H1 (cell line): ENCODE results near the gene MBOAT1. TPM values are rescaled to one million over a fixed set of nuclear protein-coding genes. Genes with fewer than 3 reads are reported as not detected.

ENCODE experiments used
- CTCF ChIA-PET: fragments of 300-600 bp; sonication (Branson Sonifier 250); formaldehyde crosslinking; loops from one replicate; lab custom pipeline; 2021; ENCODE audit not compliant: partially characterized antibody; lab: Charles Lee
- POLR2A ChIA-PET: fragments of 300-600 bp; sonication (Branson Sonifier 250); formaldehyde crosslinking; loops from one replicate; lab custom pipeline; 2021; ENCODE audit warnings: inconsistent platforms; ENCODE audit not compliant: partially characterized antibody; lab: Charles Lee
- DNase-seq, 2 experiments: peaks; one replicate each; pipeline versions ENCODE4 v3.0.0 to v3.0.0-alpha.2; 2010 to 2022; ENCODE audit warnings: low spot score in 2 of 2, low read depth in 1 of 2, mixed read lengths in 1 of 2
- FAIRE-seq: peaks from 2 replicates; lab custom pipeline; 2011; peaks lifted over from hg19 to GRCh38; lab: Jason Lieb, UNC
- H2AFZ ChIP-seq: 2 replicates; pipeline ENCODE4 v1.8.1; 2012; ENCODE audit warnings: low read length, inconsistent platforms
- H2AK5ac ChIP-seq: 2 replicates; pipeline ENCODE4 v1.6.1; 2013; ENCODE audit warnings: low read depth, low read length
- H2BK120ac ChIP-seq: replicated peaks from 2 replicates; pipeline ENCODE3; 2013; ENCODE audit warnings: low read depth, low read length, inconsistent platforms
- H2BK12ac ChIP-seq: 2 replicates; pipeline ENCODE4 v1.6.1; 2013; ENCODE audit warnings: low read depth, low read length
- H2BK15ac ChIP-seq: 2 replicates; pipeline ENCODE4 v1.6.1; 2013; ENCODE audit warnings: low read length
- H2BK20ac ChIP-seq: 2 replicates; pipeline ENCODE4 v1.6.1; 2013; ENCODE audit warnings: low read length
- H2BK5ac ChIP-seq: 2 replicates; pipeline ENCODE4 v1.6.1; 2013; ENCODE audit warnings: low read depth, low read length
- H3K14ac ChIP-seq: 2 replicates; pipeline ENCODE4 v1.6.1; 2013; ENCODE audit warnings: inconsistent platforms; ENCODE audit not compliant: insufficient read length
- H3K18ac ChIP-seq: 2 replicates; pipeline ENCODE4 v1.6.1; 2013; ENCODE audit warnings: low read length; ENCODE audit errors: extremely low read depth
- H3K23ac ChIP-seq: 2 replicates; pipeline ENCODE4 v1.6.1; 2013; ENCODE audit warnings: inconsistent platforms; ENCODE audit not compliant: insufficient read length
- H3K23me2 ChIP-seq: 2 replicates; pipeline ENCODE4 v1.6.1; 2013; ENCODE audit warnings: low read depth, low read length
- H3K27ac ChIP-seq: 2 replicates; pipeline ENCODE4 v1.6.1; 2011; ENCODE audit warnings: low read depth, low read length, inconsistent platforms
- H3K27me3 ChIP-seq, 4 experiments: replicated peaks in 1 of 4; 1 replicate in 1 of 4; 2 replicates in 3 of 4; pipeline versions ENCODE4 v1.6.1 to v1.8.1; 2011 to 2013; ENCODE audit warnings: low read length in 3 of 4, mild to moderate bottlenecking in 3 of 4, inconsistent platforms in 2 of 4, mixed read lengths in 2 of 4, moderate library complexity in 1 of 4; ENCODE audit not compliant: control insufficient read depth in 3 of 4, insufficient read depth in 3 of 4; ENCODE audit errors: extremely low read depth in 1 of 4
- H3K36me3 ChIP-seq, 4 experiments: 2 replicates each; pipeline versions ENCODE4 v1.6.1 to v1.8.1; 2011 to 2013; ENCODE audit warnings: mild to moderate bottlenecking in 4 of 4, low read length in 3 of 4, moderate library complexity in 2 of 4, control low read depth in 1 of 4, inconsistent platforms in 1 of 4; ENCODE audit not compliant: insufficient read depth in 4 of 4, control insufficient read depth in 2 of 4
- H3K4ac ChIP-seq: replicated peaks from 2 replicates; pipeline ENCODE3; 2013; ENCODE audit warnings: low read length, low read depth, mixed read lengths, inconsistent platforms; ENCODE audit not compliant: insufficient read length
- H3K4me1 ChIP-seq, 4 experiments: replicated peaks in 1 of 4; 1 replicate in 1 of 4; 2 replicates in 3 of 4; pipeline versions ENCODE4 v1.6.1 to v1.8.1; 2011 to 2013; ENCODE audit warnings: low read length in 3 of 4, inconsistent platforms in 2 of 4, mixed read lengths in 1 of 4; ENCODE audit not compliant: insufficient read depth in 4 of 4, control insufficient read depth in 3 of 4
- H3K4me2 ChIP-seq, 2 experiments: 2 replicates each; pipeline versions ENCODE4 v1.6.1 to v1.8.1; 2011 to 2013; ENCODE audit warnings: low read depth in 2 of 2, low read length in 2 of 2, control low read depth in 1 of 2, inconsistent platforms in 1 of 2, mild to moderate bottlenecking in 1 of 2; ENCODE audit not compliant: insufficient read depth in 1 of 2
- H3K4me3 ChIP-seq, 4 experiments: fragments of 200-600, 300-600 bp in 1 of 4; sonication (generic), shearing (Covaris generic), sonication (Bioruptor Twin) in 1 of 4; 2 replicates each; pipeline versions ENCODE4 v1.5.1 to v1.8.1; 2011 to 2016; ENCODE audit warnings: low read length in 4 of 4, low read depth in 3 of 4, control low read depth in 2 of 4, inconsistent platforms in 2 of 4, mild to moderate bottlenecking in 2 of 4, mixed read lengths in 1 of 4, moderate library complexity in 1 of 4; ENCODE audit not compliant: insufficient read depth in 2 of 4; ENCODE audit errors: extremely low read depth in 1 of 4
- H3K56ac ChIP-seq: replicated peaks from 2 replicates; pipeline ENCODE3; 2013; ENCODE audit warnings: low read depth, mild to moderate bottlenecking, mixed read lengths, low read length, inconsistent platforms; ENCODE audit not compliant: insufficient read length
- H3K79me1 ChIP-seq: 2 replicates; pipeline ENCODE4 v1.6.1; 2013; ENCODE audit warnings: low read depth, low read length, control low read depth
- H3K79me2 ChIP-seq, 2 experiments: 2 replicates each; pipeline versions ENCODE4 v1.6.1 to v1.8.1; 2012 to 2013; ENCODE audit warnings: low read length in 2 of 2, mild to moderate bottlenecking in 2 of 2, inconsistent platforms in 1 of 2; ENCODE audit not compliant: insufficient read depth in 2 of 2, control insufficient read depth in 1 of 2
- H3K9ac ChIP-seq, 4 experiments: replicated peaks in 1 of 4; 1 replicate in 1 of 4; 2 replicates in 3 of 4; pipeline versions ENCODE4 v1.6.1 to v1.8.1; 2011 to 2013; ENCODE audit warnings: low read depth in 3 of 4, low read length in 3 of 4, control low read depth in 2 of 4, mild to moderate bottlenecking in 2 of 4, moderate library complexity in 2 of 4, inconsistent platforms in 1 of 4; ENCODE audit errors: extremely low read depth in 1 of 4
- H3K9me3 ChIP-seq, 2 experiments: 2 replicates each; pipeline versions ENCODE4 v1.6.1 to v1.8.1; 2012 to 2013; ENCODE audit warnings: mild to moderate bottlenecking in 2 of 2, moderate library complexity in 2 of 2, control low read depth in 1 of 2, inconsistent platforms in 1 of 2, low read depth in 1 of 2, low read length in 1 of 2, mixed read lengths in 1 of 2; ENCODE audit not compliant: insufficient read depth in 2 of 2
- H4K20me1 ChIP-seq, 2 experiments: replicated peaks in 1 of 2; 2 replicates each; pipeline versions ENCODE3 to v1.8.1; 2011 to 2013; ENCODE audit warnings: inconsistent platforms in 2 of 2, low read length in 2 of 2, mild to moderate bottlenecking in 1 of 2; ENCODE audit not compliant: insufficient read depth in 2 of 2, control insufficient read depth in 1 of 2
- H4K5ac ChIP-seq: 2 replicates; pipeline ENCODE4 v1.6.1; 2013; ENCODE audit warnings: low read length, low read depth, mixed read lengths, inconsistent platforms; ENCODE audit not compliant: insufficient read length
- H4K8ac ChIP-seq: 2 replicates; pipeline ENCODE4 v1.8.0; 2013; ENCODE audit warnings: mild to moderate bottlenecking, moderate library complexity, low read length, inconsistent platforms; ENCODE audit not compliant: insufficient read depth; ENCODE audit errors: extremely low read depth
- H4K91ac ChIP-seq: replicated peaks from 2 replicates; pipeline ENCODE3; 2013; ENCODE audit warnings: low read length, mixed read lengths, inconsistent platforms; ENCODE audit not compliant: insufficient read length
- BRCA1 ChIP-seq: IDR thresholded peaks from 2 replicates; pipeline ENCODE4 v1.6.1; 2012; ENCODE audit warnings: low read depth, low read length, improper control_type of control experiment
- CBX8 ChIP-seq: fragments of 300-800, 300-1000 bp; sonication (generic); IDR thresholded peaks from 2 replicates; pipeline ENCODE4 v1.7.1; 2016; ENCODE audit warnings: low read depth, low read length, borderline replicate concordance
- CTBP2 ChIP-seq: IDR thresholded peaks from 2 replicates; pipeline ENCODE4 v1.7.0; 2011; ENCODE audit warnings: borderline replicate concordance, mild to moderate bottlenecking, moderate library complexity, mixed read lengths, low read length; ENCODE audit not compliant: insufficient read depth, insufficient read length
- EZH2 ChIP-seq: fragments of 200-600 bp; sonication (generic); IDR thresholded peaks from 2 replicates; pipeline ENCODE4 v1.7.1; 2012; ENCODE audit warnings: low read depth, mild to moderate bottlenecking, moderate library complexity, low read length, inconsistent platforms; ENCODE audit not compliant: severe bottlenecking
- GTF2F1 ChIP-seq: IDR thresholded peaks from 2 replicates; pipeline ENCODE4 v1.6.1; 2012; ENCODE audit warnings: low read depth, low read length, improper control_type of control experiment, borderline replicate concordance
- JUN ChIP-seq: IDR thresholded peaks from 2 replicates; pipeline ENCODE4 v1.6.1; 2011; ENCODE audit warnings: low read depth, mild to moderate bottlenecking, improper control_type of control experiment, low read length
- NANOG ChIP-seq: IDR thresholded peaks from 2 replicates; pipeline ENCODE4 v1.6.1; 2011; ENCODE audit warnings: low read length, low read depth, mild to moderate bottlenecking, inconsistent platforms; ENCODE audit not compliant: insufficient read depth, poor library complexity, severe bottlenecking
- NRF1 ChIP-seq: IDR thresholded peaks from 2 replicates; pipeline ENCODE4 v1.6.1; 2011; ENCODE audit warnings: mild to moderate bottlenecking, low read depth, low read length, improper control_type of control experiment
- RXRA ChIP-seq: IDR thresholded peaks from 2 replicates; pipeline ENCODE4 v1.6.1; 2011; ENCODE audit warnings: low read depth, mild to moderate bottlenecking, low read length, moderate library complexity; ENCODE audit not compliant: insufficient read depth
- SP1 ChIP-seq: IDR thresholded peaks from 2 replicates; pipeline ENCODE4 v1.6.1; 2011; ENCODE audit warnings: low read depth, low read length
- TAF1 ChIP-seq: IDR thresholded peaks from 2 replicates; pipeline ENCODE4 v1.6.1; 2011; ENCODE audit warnings: mild to moderate bottlenecking, low read depth, low read length
- YY1 ChIP-seq: IDR thresholded peaks from 2 replicates; pipeline ENCODE4 v1.6.1; 2011; ENCODE audit warnings: low read depth, mild to moderate bottlenecking, low read length
- WGBS, 2 experiments: shearing (Covaris generic) in 1 of 2; methylation state at CpG; one replicate each; pipeline versions ENCODE4 v1.1.6 to v1.1.7; 2013 to 2015; ENCODE audit warnings: low lambda C conversion rate in 2 of 2, mixed read lengths in 2 of 2, inconsistent platforms in 1 of 2, low coverage in 1 of 2, missing lambda C conversion rate in 1 of 2; ENCODE audit not compliant: insufficient replicate concordance in 2 of 2, insufficient coverage in 1 of 2, insufficient read length in 1 of 2; ENCODE audit errors: extremely low coverage in 1 of 2, missing lambda C conversion rate in 1 of 2; 5-methylcytosine and 5-hydroxymethylcytosine counted together
- polyA plus RNA-seq, 7 experiments: library from polyadenylated mRNA; depleted of rRNA in 3 of 7; stranded (reverse) in 5 of 7; unstranded in 2 of 7; fragments of >200 nt in 5 of 7; fragments of 200-250 nt in 2 of 7; gene quantifications; 1 replicate in 5 of 7; 2 replicates in 1 of 7; 4 replicates in 1 of 7; pipeline versions ENCODE4 v1.2.1 to v1.2.3, GENCODE V29; 2011 to 2013; ENCODE audit warnings: missing spikeins in 2 of 7, mixed read lengths in 2 of 7
- total RNA-seq: library from RNA; stranded (reverse); fragmentation: NEBNext Ultra II Directional; extraction: Animal tissue kit (Norgen Biotek cat#: 25700); gene quantifications from 2 replicates; pipeline ENCODE4 v1.2.1, GENCODE V29; 2021

MBOAT1 gene
- total and polyA plus RNA-seq, 2 of the 8 experiments (the other 6 are each of a cell fraction or from before 2014, with no cell fraction given), result 4.9 to 19.5 TPM

DNA sequence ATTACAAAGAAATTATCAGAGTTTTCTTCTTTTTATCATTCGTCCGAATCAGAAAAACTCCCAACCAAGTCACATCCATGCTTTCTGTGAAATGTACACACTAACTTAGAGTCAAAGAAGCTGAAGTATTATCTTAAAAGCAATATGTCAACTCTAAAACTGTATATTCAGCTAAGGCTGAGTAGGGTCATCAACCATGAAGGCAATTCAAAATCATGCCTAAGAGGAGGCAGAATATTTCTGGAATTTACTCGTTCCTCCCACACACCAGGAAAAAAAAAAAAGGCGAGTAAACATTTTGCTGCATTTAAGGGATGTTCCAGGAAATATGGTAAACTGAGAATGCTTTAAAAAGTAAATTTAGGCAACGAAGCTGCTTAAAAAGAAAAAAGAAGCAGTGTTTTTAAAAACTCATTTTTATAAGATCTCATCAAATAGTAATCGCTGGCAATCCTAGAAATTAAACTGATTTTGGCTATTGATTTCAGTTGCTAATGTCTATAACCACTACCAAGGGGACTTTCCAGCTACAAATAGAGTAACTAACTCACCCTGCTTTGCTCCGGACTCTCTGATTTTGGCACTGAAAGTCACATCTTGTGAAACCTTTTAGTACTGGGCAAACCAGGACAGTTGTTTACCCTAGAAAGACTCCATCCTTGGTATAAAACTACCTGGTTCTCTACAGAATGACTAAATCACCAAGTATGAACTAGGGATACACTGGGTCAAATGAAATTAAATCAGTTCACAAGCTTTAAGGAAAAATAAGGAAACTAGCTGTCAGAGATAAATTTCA is 82.8 kb downstream of the MBOAT1 start:
- Histone ChIP-seq H2BK20ac (no peak overlapping the region), H2AFZ (no peak overlapping the region), H3K14ac (no peak overlapping the region), H2BK15ac (no peak overlapping the region), H3K36me3 (no peaks in the 10 kb centered on the region; a peak in 1 of 8 replicates), H3K9ac (no peak overlapping the region), H3K18ac (no peak overlapping the region), H3K4me3 (no peak overlapping the region), H4K20me1 (no peaks in the 10 kb centered on the region), H3K56ac (no peak overlapping the region), H2AK5ac (no peak overlapping the region), H3K27ac (no peak overlapping the region), H2BK120ac (no peak overlapping the region), H3K27me3 (no peaks in the 10 kb centered on the region), H3K4ac (no peak overlapping the region), H4K8ac (no peak overlapping the region), H3K9me3 (no peaks in the 10 kb centered on the region), H3K4me2 (no peak overlapping the region), H3K4me1 (peaks cover 0 to 3% (median 1%) of the 10 kb centered on the region in 4 experiments; a peak in 3 of 7 replicates), H3K79me2 (no peaks in the 10 kb centered on the region), H4K5ac (no peak overlapping the region), H2BK5ac (no peak overlapping the region), H3K23ac (no peak overlapping the region), H2BK12ac (no peak overlapping the region), H4K91ac (no peak overlapping the region), H3K79me1 (no peaks in the 10 kb centered on the region), H3K23me2 (no peaks in the 10 kb centered on the region; the same call in 1 of the 2 replicates)
- no peak for DNase-seq
- POLR2A ChIA-PET, result no interaction called here
- no peak for FAIRE-seq
- 81% methylated on average over 7 of the region's 7 CpGs; no CpG with 5 or more reads in 1 of the 2 experiments for WGBS, 2 experiments
- CTCF ChIA-PET, result interaction anchor here (0.6 to 5.6 kb wide), 7 partner anchors 10 to 72 kb away, joined by 3 to 53 read pairs (median 3); no protein-coding TSS in a partner anchor
- TF ChIP-seq TAF1, result no peak
- TF ChIP-seq EZH2, result no peak
- TF ChIP-seq SP1, result no peak
- no peak for TF ChIP-seq CBX8
- no peak for TF ChIP-seq YY1
- no peak for TF ChIP-seq NRF1
- no peak for TF ChIP-seq GTF2F1
- TF ChIP-seq CTBP2, result no peak
- no peak for TF ChIP-seq BRCA1
- TF ChIP-seq JUN, result no peak
- TF ChIP-seq NANOG, result no peak
- no peak for TF ChIP-seq RXRA
